SHP77 treated with DMSO at 0.1 percent for 48 hours (cell line): ENCODE measurements around the gene FAM174C.
A peak's percentile ranks its signal among the peaks of the same experiment; 100 is the strongest.

Experiments
- DNase-seq: peaks from one replicate; lab custom pipeline; 2025; lab: John Stamatoyannopoulos, UW

Gene FAM174C

GRCh38 chr19:1275260-1275975, at the start of gene FAM174C:
FAM174C (plus strand) TSS chr19:1275530; CDS start chr19:1275550, 20 bp downstream.
- DNase-seq: peak; percentile 80

- no peak for DNase-seq
These were observed 49.2 kb upstream of the FAM174C start for GRCh38 chr19:1226227-1226518.

- DNase-seq: no peak
These were observed 48.6 kb upstream of the FAM174C start for GRCh38 chr19:1226522-1227303.

GRCh38 chr19:1227304-1228054, 47.9 kb upstream of the FAM174C start:
- DNase-seq: no peak

- DNase-seq: no peak
These were observed 47.0 kb upstream of the FAM174C start for GRCh38 chr19:1228161-1228957.

- no peak for DNase-seq
These were observed 46.0 kb upstream of the FAM174C start for GRCh38 chr19:1229056-1229923.

- no peak for DNase-seq
These were observed 45.2 kb upstream of the FAM174C start for GRCh38 chr19:1229924-1230782.

GRCh38 chr19:1230783-1231489, 44.4 kb upstream of the FAM174C start:
- DNase-seq: no peak

- DNase-seq: no peak
These were observed 43.3 kb upstream of the FAM174C start for GRCh38 chr19:1231729-1232637.

GRCh38 chr19:1232652-1233072, 42.7 kb upstream of the FAM174C start:
- no peak for DNase-seq

- no peak for DNase-seq
These were observed 42.1 kb upstream of the FAM174C start for GRCh38 chr19:1233115-1233667.

GRCh38 chr19:1234051-1234954, 41.0 kb upstream of the FAM174C start:
- DNase-seq: no peak

GRCh38 chr19:1234955-1235380, 40.4 kb upstream of the FAM174C start:
- DNase-seq: no peak

GRCh38 chr19:1235625-1236538, 39.4 kb upstream of the FAM174C start:
- DNase-seq: no peak

GRCh38 chr19:1236576-1236975, 38.8 kb upstream of the FAM174C start:
- DNase-seq: no peak
